HG02588 (cell line): Measurements from ENCODE around the gene VIPR2.
"Not testable (repeated sequence)": the region's sequence is repeated elsewhere in the genome, so short reads cannot be mapped to it uniquely, and the experiment has no call there.

Experiments
- ATAC-seq: cut with Tn5 transposase; IDR thresholded peaks from one replicate; pipeline ENCODE4 v1.9.1; 2021; ENCODE audit warnings: mild to moderate bottlenecking, moderate library complexity; ENCODE audit not compliant: unreplicated experiment

The VIPR2 gene

GRCh38 chr7:159105832-159106811, 38.5 kb downstream of the VIPR2 start:
- no peak for ATAC-seq

- ATAC-seq = no peak
Observed at GRCh38 chr7:159105066-159105780, 39.4 kb downstream of the VIPR2 start.

- ATAC-seq = no peak
Observed at GRCh38 chr7:159104188-159104920, 40.3 kb downstream of the VIPR2 start.

GRCh38 chr7:159103382-159104187, 41.1 kb downstream of the VIPR2 start:
- no peak for ATAC-seq

- no peak for ATAC-seq
Observed at GRCh38 chr7:159102681-159103381, 41.8 kb downstream of the VIPR2 start.

GRCh38 chr7:159101661-159102091, 43.0 kb downstream of the VIPR2 start:
- ATAC-seq = not testable (repeated sequence)

- not testable (repeated sequence) for ATAC-seq
Observed at GRCh38 chr7:159101083-159101395, 43.6 kb downstream of the VIPR2 start.

GRCh38 chr7:159100281-159101082, 44.2 kb downstream of the VIPR2 start:
- ATAC-seq = not testable (repeated sequence)

GRCh38 chr7:159099711-159100231, 44.9 kb downstream of the VIPR2 start:
- no peak for ATAC-seq

GRCh38 chr7:159098811-159099655, 45.6 kb downstream of the VIPR2 start:
- ATAC-seq = no peak

- ATAC-seq = no peak
Observed at GRCh38 chr7:159098424-159098786, 46.3 kb downstream of the VIPR2 start.

- no peak for ATAC-seq
Observed at GRCh38 chr7:159097661-159098423, 46.8 kb downstream of the VIPR2 start.

- no peak for ATAC-seq
Observed at GRCh38 chr7:159096736-159097581, 47.7 kb downstream of the VIPR2 start.

- ATAC-seq = no peak
Observed at GRCh38 chr7:159095979-159096411, 48.7 kb downstream of the VIPR2 start.

GRCh38 chr7:159094919-159095915, 49.5 kb downstream of the VIPR2 start:
- ATAC-seq = no peak
